Bronchial epithelial cell (primary cell): ENCODE data around the gene SLC2A14. TPM values are rescaled to one million over a fixed set of nuclear protein-coding genes. Genes with fewer than 3 reads are reported as not detected.
"Not testable (repeated sequence)": the region's sequence is repeated elsewhere in the genome, so short reads cannot be mapped to it uniquely, and the experiment has no call there.

ENCODE experiments used
- DNase-seq: peaks from one replicate; pipeline ENCODE4 v3.0.0-alpha.2; 2010; ENCODE audit warnings: low read depth
- FAIRE-seq: peaks from 2 replicates; lab custom pipeline; 2011; peaks lifted over from hg19 to GRCh38; lab: Jason Lieb, UNC
- H3K27me3 ChIP-seq: 2 replicates; pipeline ENCODE4 v1.5.1; 2011; ENCODE audit warnings: low read length; ENCODE audit not compliant: control insufficient read depth, insufficient read depth
- H3K36me3 ChIP-seq: 2 replicates; pipeline ENCODE4 v1.5.1; 2011; ENCODE audit warnings: low read length; ENCODE audit not compliant: control insufficient read depth, insufficient read depth
- H3K4me3 ChIP-seq: 2 replicates; pipeline ENCODE4 v1.5.1; 2011; ENCODE audit warnings: mild to moderate bottlenecking, low read depth, low read length, control low read depth
- total RNA-seq: library from RNA; depleted of rRNA; stranded (reverse); fragments of >200 nt; gene quantifications from 2 replicates; pipeline ENCODE4 v1.2.1, GENCODE V29; 2014
- TF ChIP-seq, protein P1 (sequence below): IDR thresholded peaks from 2 replicates; pipeline ENCODE4 v1.5.1; 2011; ENCODE audit warnings: mild to moderate bottlenecking, moderate library complexity, low read length, control low read depth, inconsistent platforms; ENCODE audit not compliant: insufficient read depth, severe bottlenecking

The SLC2A14 gene
- total RNA-seq, 1 donor from 2014 or later: not detected

DNA sequence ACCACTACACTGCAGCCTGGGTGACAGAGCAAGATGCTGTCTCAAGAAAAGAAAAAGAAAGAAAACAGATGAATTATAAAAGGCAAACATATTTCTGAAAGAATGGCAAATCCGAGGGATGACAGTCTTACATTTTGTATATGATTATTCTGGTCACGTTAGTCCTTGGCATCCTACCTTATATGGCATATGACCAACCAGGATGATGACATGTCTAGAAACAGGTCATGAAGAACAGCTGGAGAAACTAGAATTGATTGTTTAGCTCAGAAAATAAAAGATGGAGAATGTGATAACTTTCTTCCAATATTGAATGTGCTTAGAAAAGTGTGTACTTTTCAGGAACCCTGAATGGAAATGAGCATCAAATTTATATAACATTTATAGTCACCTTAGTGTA is 19.2 kb downstream of the SLC2A14 start:
- DNase-seq: no peak
- no peaks in the 10 kb centered on the region for H3K27me3 ChIP-seq
- no peak overlapping the region for H3K4me3 ChIP-seq
- FAIRE-seq: no peak
- TF ChIP-seq, protein P1, sequence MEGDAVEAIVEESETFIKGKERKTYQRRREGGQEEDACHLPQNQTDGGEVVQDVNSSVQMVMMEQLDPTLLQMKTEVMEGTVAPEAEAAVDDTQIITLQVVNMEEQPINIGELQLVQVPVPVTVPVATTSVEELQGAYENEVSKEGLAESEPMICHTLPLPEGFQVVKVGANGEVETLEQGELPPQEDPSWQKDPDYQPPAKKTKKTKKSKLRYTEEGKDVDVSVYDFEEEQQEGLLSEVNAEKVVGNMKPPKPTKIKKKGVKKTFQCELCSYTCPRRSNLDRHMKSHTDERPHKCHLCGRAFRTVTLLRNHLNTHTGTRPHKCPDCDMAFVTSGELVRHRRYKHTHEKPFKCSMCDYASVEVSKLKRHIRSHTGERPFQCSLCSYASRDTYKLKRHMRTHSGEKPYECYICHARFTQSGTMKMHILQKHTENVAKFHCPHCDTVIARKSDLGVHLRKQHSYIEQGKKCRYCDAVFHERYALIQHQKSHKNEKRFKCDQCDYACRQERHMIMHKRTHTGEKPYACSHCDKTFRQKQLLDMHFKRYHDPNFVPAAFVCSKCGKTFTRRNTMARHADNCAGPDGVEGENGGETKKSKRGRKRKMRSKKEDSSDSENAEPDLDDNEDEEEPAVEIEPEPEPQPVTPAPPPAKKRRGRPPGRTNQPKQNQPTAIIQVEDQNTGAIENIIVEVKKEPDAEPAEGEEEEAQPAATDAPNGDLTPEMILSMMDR: no peak
- no peaks in the 10 kb centered on the region for H3K36me3 ChIP-seq

DNA sequence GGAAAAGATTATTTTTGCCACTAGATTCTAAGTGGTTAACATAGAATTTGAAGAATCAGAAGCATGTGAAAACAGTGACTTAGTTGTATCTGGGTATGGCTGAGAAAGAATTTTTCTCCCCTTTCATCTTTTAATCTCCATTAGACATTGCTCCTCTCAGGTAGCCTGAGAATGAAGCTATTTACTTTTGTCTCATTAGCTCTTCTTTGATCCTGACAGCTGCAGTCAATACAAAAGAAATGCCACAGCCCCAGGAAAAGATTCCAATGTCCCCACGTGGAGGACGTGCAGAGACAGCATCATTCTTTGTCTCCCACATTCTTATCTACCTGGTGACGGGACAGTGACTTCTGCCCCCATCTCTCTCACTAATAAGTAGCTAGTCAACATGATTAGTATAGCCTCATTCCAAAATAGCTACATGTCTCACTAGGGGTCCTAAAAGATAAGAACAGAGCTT is 21.1 kb downstream of the SLC2A14 start:
- not testable (repeated sequence) for H3K36me3 ChIP-seq, H3K27me3 ChIP-seq, H3K4me3 ChIP-seq, FAIRE-seq, DNase-seq

DNA sequence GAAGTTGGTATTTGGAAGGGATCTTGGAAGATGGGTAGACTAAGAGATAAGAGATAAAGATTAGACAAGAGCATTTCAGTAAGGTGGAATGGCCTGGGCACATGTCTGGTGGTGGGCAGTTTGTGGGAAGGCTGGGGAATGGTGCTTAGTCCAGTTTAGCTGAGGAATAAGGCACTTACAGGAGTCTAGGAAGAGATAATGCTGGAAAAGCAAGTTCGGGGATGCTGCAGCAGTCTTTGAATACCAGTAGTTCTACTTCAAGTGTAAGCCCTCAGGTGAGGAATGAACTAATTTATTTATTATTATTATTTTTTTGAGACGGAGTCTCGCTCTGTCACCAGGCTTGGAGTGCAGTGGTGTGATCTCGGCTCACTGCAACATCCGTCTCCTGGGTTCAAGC is 22.6 kb downstream of the SLC2A14 start:
- not testable (repeated sequence) for FAIRE-seq, DNase-seq, H3K4me3 ChIP-seq, H3K36me3 ChIP-seq, H3K27me3 ChIP-seq

DNA sequence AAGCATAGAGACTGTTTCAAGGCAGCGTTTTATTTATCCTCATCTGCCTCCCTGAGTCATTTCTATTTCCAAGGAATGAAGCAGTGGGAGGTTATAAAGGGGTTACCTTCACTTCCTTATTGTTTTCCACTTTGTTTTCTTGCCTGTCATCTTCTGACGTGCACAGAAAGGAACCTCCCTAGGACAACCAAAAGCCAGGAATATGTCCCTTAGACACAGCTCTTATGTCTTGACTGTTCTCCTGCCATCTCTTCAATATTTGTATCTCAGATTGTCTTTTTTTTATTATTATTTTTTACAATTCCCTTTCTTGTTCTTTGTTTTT is 24.7 kb downstream of the SLC2A14 start:
- not testable (repeated sequence) for H3K27me3 ChIP-seq, FAIRE-seq, H3K36me3 ChIP-seq, H3K4me3 ChIP-seq, DNase-seq

DNA sequence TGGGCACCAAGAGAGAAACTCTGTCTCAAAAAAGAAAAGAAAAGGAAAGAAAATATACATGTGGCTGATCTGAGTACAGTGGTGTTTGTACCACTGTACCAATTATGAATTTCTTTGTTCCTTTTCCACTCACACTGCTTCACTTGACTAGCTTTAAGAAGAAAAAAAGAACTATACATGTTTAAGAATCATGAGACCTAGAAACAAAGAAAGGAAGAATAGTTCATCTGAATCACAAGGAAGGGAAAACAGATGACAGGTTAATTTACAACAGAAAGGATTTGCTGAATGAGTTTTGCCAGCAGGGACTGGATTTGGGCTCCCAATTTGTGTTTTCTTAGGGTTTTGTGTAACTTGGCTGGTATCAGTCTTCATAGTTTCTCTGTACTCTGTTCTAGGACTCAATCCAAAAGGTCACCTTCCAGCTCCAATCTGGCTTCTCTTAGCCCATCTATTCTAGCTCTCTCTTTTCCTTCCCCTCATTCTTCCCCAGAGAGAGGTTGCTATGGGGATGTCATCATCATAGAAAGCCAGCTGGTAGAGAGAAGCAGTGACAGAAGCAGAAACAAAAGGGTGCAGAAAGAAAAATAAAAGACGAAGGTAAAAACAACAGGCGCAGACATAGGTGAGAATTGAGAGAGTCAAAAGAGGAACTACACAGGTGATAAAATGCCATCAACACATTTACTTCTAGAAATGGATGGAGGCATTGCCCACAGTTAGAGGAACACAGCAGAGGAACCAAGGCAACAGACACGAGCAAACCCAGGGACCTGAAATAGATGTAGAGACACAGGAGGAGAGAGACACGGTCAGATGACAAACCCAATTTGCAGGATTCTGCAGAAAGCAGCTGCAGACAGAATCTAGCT is 25.3 kb downstream of the SLC2A14 start:
- H3K4me3 ChIP-seq, H3K27me3 ChIP-seq, DNase-seq, H3K36me3 ChIP-seq: not testable (repeated sequence)
- peak; percentile 18 for FAIRE-seq

DNA sequence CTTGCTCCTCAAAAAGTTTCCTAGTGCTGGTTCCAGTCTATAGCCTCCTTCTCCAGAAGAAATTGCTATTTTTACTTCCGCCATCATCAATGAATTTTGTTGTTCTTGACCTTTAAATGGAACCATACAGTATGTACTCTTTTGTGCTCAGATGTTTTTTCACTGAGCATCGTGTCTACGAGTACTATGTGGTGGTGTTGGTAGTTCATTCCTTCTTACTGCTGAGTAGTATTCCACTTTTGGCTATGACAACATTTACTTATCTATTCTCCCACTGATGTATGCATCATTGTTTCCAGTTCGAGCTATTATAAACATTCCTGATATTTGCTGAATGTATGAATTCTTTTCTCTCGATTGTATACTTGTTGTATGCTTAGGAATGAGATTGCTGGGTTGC is 28.6 kb downstream of the SLC2A14 start:
- FAIRE-seq (no peak), DNase-seq (no peak)
- TF ChIP-seq, protein P1: no peak
- Histone ChIP-seq H3K36me3 (no peaks in the 10 kb centered on the region), H3K4me3 (no peak overlapping the region), H3K27me3 (no peaks in the 10 kb centered on the region)

DNA sequence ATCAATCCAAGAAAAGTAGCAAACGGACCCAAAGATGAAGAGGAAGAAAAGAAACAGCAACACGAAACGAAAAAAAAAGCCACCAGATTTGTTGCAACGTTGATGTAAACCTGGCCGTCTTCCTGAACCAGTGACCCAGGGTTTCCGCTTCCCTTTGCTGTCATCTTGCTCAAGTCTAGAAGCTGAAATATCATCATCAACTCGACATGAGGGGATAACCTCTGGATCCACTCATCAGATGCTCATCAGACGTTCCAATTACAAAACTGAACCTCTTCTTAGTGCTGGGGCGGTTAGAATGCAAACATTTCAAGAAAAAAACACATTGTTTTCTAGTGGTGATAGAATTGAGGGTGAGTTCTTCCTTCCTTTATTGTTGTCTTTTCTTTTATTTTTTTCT is 29.1 kb downstream of the SLC2A14 start:
- H3K27me3 ChIP-seq, H3K4me3 ChIP-seq, H3K36me3 ChIP-seq, FAIRE-seq, DNase-seq: not testable (repeated sequence)

DNA sequence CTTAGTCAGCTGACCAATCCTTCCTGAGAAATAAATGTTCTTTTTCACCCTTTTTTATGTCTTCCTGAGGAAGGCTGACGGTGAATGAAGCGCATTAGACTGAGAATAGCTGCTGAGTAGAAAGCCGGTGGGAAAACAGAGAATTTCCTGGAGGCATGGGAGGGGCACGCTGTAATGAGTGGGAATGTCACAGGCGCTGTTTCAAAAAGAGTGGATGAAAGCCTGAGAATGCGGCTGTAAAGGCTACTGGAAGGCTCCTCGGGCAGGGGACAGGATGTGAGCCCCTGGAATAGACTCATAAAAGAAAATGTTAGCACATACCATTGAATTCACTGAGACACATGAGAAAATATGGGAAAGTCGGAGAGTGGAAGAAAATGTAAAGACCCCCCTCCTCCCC is 29.6 kb downstream of the SLC2A14 start:
- not testable (repeated sequence) for DNase-seq, FAIRE-seq, H3K36me3 ChIP-seq, H3K27me3 ChIP-seq, H3K4me3 ChIP-seq

DNA sequence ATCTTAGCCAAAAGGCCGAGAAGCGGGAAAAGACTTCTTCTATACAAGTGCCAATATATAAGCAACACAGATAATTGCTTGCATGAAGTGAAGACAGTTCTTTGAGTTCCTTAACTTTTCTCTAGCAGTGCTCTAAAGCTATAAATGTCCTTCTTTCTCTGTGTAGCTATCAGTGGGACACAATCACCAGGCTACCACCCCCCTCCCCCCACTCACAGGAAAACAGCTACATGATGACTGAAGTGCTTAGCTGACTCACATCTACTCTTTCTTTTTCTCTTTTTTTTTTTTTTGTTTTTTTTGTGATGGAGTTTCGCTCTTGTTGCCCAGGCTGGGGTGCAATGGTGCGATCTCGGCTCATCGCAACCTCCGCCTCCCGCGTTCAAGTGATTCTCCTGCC is 30.3 kb downstream of the SLC2A14 start:
- DNase-seq, FAIRE-seq, H3K27me3 ChIP-seq, H3K36me3 ChIP-seq, H3K4me3 ChIP-seq: not testable (repeated sequence)

DNA sequence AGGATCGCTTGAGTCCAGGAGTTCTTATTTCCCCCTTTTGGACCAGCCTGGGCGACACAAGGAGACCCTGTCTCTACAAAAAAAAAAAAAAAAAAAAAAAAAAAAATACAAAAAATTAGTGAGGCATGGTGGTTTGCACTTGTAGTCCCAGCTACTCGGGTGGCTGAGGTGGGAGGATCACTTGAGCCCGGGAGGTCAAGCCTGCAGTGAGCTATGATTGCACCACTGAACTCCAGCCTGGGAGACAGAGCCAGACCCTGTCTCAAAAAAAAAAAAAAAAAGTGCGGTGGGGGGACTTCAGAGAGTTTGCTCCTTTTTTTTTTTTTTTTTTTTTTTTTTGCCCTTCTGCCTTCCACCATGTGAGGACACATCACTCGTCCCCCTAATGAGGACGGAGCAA is 32.9 kb downstream of the SLC2A14 start:
- not testable (repeated sequence) for H3K36me3 ChIP-seq, FAIRE-seq, H3K27me3 ChIP-seq, DNase-seq, H3K4me3 ChIP-seq

DNA sequence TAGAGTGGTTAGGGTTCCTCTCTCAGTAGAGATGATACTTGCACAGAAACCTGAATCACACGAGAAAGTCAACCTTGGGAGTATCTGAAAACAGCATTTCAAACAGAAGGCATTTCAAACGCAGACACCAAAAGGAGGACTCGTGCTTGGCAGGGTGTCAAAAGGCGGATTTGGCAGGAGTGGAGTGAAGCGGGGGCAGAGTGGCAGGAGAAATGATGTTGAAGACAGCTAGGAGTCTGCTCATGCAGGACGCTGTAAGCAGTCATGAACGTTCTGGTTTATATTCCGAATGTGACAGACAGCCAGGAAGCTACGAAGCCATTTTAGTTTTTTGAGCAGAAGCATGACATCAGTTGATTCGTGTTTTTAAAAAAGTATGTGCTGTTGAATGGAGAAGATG is 33.5 kb downstream of the SLC2A14 start:
- H3K4me3 ChIP-seq, FAIRE-seq, H3K36me3 ChIP-seq, H3K27me3 ChIP-seq, DNase-seq: not testable (repeated sequence)
